Measurements from ENCODE around the gene LAMA5. TPM values are rescaled to one million over a fixed set of nuclear protein-coding genes. Genes with fewer than 3 reads are reported as not detected.

The LAMA5 gene
- polyA plus RNA-seq, 1 donor (not counting 4 experiments of a cell fraction or from before 2014, with no cell fraction given), result 8.7 TPM

- Histone ChIP-seq H3K4me1 (ENCODE audit: control insufficient read depth, extremely low read depth, insufficient read depth, low read length) (peaks cover 86% of the 10 kb centered on the region), H2AFZ (ENCODE audit: control insufficient read depth, low read length) (no peak overlapping the region), H3K9me3 (ENCODE audit: control insufficient read depth, low read depth, low read length) (no peaks in the 10 kb centered on the region), H3K36me3 (ENCODE audit: control insufficient read depth in 2 of 2, extremely low read depth in 1 of 2, insufficient read depth in 2 of 2, low read length in 2 of 2) (peaks cover 10 to 20% of the 10 kb centered on the region in 2 experiments), H3K27ac (ENCODE audit: control insufficient read depth, insufficient read depth, low read length) (no peak overlapping the region), H4K20me1 (ENCODE audit: control insufficient read depth, extremely low read depth, insufficient read depth, low read length) (peaks cover 34% of the 10 kb centered on the region), H3K27me3 (ENCODE audit: control insufficient read depth, extremely low read depth, insufficient read depth, low read length) (no peaks in the 10 kb centered on the region), H3K4me3 (ENCODE audit: control insufficient read depth in 2 of 3, extremely low read depth in 1 of 3, insufficient read depth in 2 of 3, low read depth in 1 of 3, low read length in 3 of 3) (no peak overlapping the region), H3K79me2 (ENCODE audit: control insufficient read depth, insufficient read depth, low read length) (peaks cover 67% of the 10 kb centered on the region), H3K9me1 (ENCODE audit: control insufficient read depth, extremely low read depth, insufficient read depth, low read length) (no peaks in the 10 kb centered on the region), H3K4me2 (ENCODE audit: control insufficient read depth, extremely low read depth, insufficient read depth, low read depth, low read length) (no peak overlapping the region), H3K9ac (ENCODE audit: control insufficient read depth, extremely low read depth, insufficient read depth, low read length) (peak overlapping the region; percentile 9)
- TF ChIP-seq CTCF (optimal IDR thresholded peaks at IDR 0.05 in 1 of 3, IDR thresholded peaks at IDR 0.05 in 1 of 3, conservative IDR thresholded peaks at IDR 0.05 in 1 of 3; ENCODE audit: extremely low read depth in 1 of 3, insufficient read depth in 2 of 3, low read length in 3 of 3) (no peak), EZH2 (IDR thresholded peaks at IDR 0.05; ENCODE audit: low read length) (no peak)
- FAIRE-seq, result no peak
- DNase-seq (ENCODE audit: low read depth, low spot score), result no peak
- dilution Hi-C loops (cut with MboI; ENCODE audit: extremely low pct_ligation_motif_present, low sequenced_read_pairs), result no loop called here
Observed at GRCh38 chr20:62359491-62360121, 7.5 kb downstream of the LAMA5 start.

GRCh38 chr20:62359043-62359490 is 8.0 kb downstream of the LAMA5 start:
- Histone ChIP-seq H3K79me2 (ENCODE audit: control insufficient read depth, insufficient read depth, low read length) (peaks cover 67% of the 10 kb centered on the region), H2AFZ (ENCODE audit: control insufficient read depth, low read length) (no peak overlapping the region), H3K9me1 (ENCODE audit: control insufficient read depth, extremely low read depth, insufficient read depth, low read length) (no peaks in the 10 kb centered on the region), H4K20me1 (ENCODE audit: control insufficient read depth, extremely low read depth, insufficient read depth, low read length) (peaks cover 28% of the 10 kb centered on the region), H3K27ac (ENCODE audit: control insufficient read depth, insufficient read depth, low read length) (no peak overlapping the region), H3K36me3 (ENCODE audit: control insufficient read depth in 2 of 2, extremely low read depth in 1 of 2, insufficient read depth in 2 of 2, low read length in 2 of 2) (peaks cover 10 to 17% of the 10 kb centered on the region in 2 experiments), H3K9ac (ENCODE audit: control insufficient read depth, extremely low read depth, insufficient read depth, low read length) (no peak overlapping the region), H3K4me1 (ENCODE audit: control insufficient read depth, extremely low read depth, insufficient read depth, low read length) (peaks cover 84% of the 10 kb centered on the region), H3K27me3 (ENCODE audit: control insufficient read depth, extremely low read depth, insufficient read depth, low read length) (no peaks in the 10 kb centered on the region), H3K4me3 (ENCODE audit: control insufficient read depth in 2 of 3, extremely low read depth in 1 of 3, insufficient read depth in 2 of 3, low read depth in 1 of 3, low read length in 3 of 3) (no peak overlapping the region), H3K9me3 (ENCODE audit: control insufficient read depth, low read depth, low read length) (no peaks in the 10 kb centered on the region), H3K4me2 (ENCODE audit: control insufficient read depth, extremely low read depth, insufficient read depth, low read depth, low read length) (no peak overlapping the region)
- TF ChIP-seq CTCF (optimal IDR thresholded peaks at IDR 0.05 in 1 of 3, IDR thresholded peaks at IDR 0.05 in 1 of 3, conservative IDR thresholded peaks at IDR 0.05 in 1 of 3; ENCODE audit: extremely low read depth in 1 of 3, insufficient read depth in 2 of 3, low read length in 3 of 3), result no peak
- no peak for TF ChIP-seq EZH2 (IDR thresholded peaks at IDR 0.05; ENCODE audit: low read length)
- DNase-seq (ENCODE audit: low read depth, low spot score) (no peak), FAIRE-seq (no peak)
- dilution Hi-C loops (cut with MboI; ENCODE audit: extremely low pct_ligation_motif_present, low sequenced_read_pairs), result no loop called here

All from keratinocyte (primary cell).